Activated effector memory CD4-positive, alpha-beta T cell treated with Interleukin-2 at 50 U/mL for 16 hours (primary cell): ENCODE results near the gene ANGPTL1.

ENCODE experiments used
- DNase-seq: peaks from one replicate; pipeline ENCODE4 v3.0.0-alpha.2; 2020

Gene ANGPTL1, protein sequence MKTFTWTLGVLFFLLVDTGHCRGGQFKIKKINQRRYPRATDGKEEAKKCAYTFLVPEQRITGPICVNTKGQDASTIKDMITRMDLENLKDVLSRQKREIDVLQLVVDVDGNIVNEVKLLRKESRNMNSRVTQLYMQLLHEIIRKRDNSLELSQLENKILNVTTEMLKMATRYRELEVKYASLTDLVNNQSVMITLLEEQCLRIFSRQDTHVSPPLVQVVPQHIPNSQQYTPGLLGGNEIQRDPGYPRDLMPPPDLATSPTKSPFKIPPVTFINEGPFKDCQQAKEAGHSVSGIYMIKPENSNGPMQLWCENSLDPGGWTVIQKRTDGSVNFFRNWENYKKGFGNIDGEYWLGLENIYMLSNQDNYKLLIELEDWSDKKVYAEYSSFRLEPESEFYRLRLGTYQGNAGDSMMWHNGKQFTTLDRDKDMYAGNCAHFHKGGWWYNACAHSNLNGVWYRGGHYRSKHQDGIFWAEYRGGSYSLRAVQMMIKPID

GRCh38 chr1:178870944-178871343, at the start of gene ANGPTL1:
ANGPTL1 (minus strand) TSS chr1:178871077; CDS start chr1:178865776, 5,301 bp downstream.
- no peak for DNase-seq

GRCh38 chr1:178919581-178919980, 48.7 kb upstream of the ANGPTL1 start:
- no peak for DNase-seq

DNA sequence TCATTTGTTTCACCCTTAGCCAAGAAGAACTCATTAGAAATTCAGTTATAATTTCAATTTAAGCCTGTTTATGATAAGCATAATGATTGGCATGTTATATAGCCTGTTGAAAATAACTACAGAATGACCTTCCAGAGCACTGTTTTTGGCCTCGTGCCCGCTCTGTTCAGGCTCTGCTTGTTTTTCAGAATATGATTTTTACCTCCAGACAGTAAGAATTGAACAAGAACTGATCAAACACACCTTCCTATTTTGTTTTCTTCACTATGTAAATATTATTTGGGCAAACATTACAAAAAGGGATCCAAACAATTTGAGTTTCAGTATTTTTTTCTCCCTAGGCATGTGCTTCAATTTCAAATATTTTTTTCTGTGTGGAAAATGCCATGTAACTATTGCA, 48.1 kb upstream of the ANGPTL1 start:
- DNase-seq, result no peak

GRCh38 chr1:178918308-178918707, 47.4 kb upstream of the ANGPTL1 start:
- no peak for DNase-seq

GRCh38 chr1:178916448-178917174, 45.7 kb upstream of the ANGPTL1 start:
- no peak for DNase-seq

DNA sequence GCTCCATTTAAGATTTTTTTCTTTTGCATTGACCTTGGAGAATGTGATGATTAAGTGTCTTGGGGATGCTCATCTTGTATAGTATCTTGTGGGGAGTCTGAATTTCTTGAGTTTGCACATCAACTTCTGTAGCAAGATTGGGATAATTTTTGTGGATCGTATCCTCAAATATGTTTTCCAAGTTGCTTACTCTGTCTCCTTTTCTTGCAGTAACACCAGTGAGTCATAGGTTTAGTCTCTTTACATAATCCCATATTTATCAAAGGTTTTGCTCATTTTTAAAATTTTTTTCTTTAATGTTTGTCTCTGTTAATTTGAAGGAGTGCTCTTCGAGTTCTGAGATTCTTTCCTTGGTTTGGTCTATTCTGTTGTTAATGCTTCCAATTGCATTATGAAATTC, 41.7 kb upstream of the ANGPTL1 start:
- DNase-seq, result no peak

DNA sequence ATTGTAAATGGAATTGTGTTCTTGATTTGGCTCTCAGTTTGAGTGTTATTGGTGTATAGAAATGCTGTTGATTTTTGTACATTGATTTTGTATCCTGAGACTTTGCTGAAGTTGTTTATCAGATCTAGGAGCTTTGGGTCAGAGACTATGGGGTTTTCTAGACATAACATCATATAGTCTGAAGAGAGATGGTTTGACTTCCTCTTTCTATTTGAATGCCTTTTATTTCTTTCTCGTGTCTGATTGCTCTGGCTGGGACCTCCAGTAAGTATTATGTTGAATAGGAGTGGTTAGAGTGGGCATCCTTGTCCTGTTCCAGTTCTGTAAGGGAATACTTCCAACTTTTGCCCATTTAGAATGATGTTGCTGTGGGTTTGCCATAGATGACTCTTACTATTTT, 39.1 kb upstream of the ANGPTL1 start:
- DNase-seq, result no peak

DNA sequence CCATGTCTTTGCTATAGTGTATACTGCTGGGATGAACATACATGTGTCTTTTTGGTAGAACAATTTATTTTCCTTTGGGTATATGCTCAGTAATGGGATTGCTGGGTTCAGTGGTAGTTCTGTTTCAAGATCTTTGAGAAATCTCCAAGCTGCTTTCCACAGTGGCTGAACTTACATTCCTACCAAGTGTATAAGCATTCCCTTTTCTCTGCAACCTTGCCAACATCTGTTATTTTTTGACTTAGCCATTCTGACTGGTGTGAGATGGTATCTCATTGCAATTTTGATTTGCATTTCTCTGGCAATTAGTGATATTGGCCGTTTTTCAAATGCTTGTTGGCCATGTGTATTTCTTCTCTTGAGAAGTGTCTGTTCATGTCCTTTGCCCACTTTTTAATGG, 37.5 kb upstream of the ANGPTL1 start:
- no peak for DNase-seq

GRCh38 chr1:178901482-178902125, 30.7 kb upstream of the ANGPTL1 start:
- no peak for DNase-seq

- DNase-seq, result no peak
These were observed 28.5 kb upstream of the ANGPTL1 start for GRCh38 chr1:178899402-178899801.

GRCh38 chr1:178898401-178898800, 27.5 kb upstream of the ANGPTL1 start:
- DNase-seq, result no peak

DNA sequence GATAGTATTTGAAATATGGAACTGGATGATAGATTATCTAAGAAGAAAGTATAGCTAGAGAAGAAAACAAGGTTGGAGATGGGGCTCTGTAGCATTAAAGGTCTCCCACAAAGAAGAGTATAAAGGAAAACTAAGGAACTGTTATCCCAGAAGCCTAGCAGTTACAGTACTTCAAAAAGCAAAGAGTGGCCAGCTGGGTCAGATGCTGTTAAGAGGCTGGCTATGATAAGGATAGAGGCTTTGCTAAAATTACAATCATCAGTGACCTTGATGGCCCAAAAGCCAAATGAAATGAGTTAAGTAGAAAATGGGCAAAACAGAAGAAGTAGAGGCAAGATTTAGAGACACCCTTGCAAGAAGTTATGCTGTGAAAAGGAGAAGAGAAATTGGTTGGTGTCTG, 25.1 kb upstream of the ANGPTL1 start:
- DNase-seq, result no peak

- no peak for DNase-seq
These were observed 15.7 kb upstream of the ANGPTL1 start for GRCh38 chr1:178886551-178886950.

DNA sequence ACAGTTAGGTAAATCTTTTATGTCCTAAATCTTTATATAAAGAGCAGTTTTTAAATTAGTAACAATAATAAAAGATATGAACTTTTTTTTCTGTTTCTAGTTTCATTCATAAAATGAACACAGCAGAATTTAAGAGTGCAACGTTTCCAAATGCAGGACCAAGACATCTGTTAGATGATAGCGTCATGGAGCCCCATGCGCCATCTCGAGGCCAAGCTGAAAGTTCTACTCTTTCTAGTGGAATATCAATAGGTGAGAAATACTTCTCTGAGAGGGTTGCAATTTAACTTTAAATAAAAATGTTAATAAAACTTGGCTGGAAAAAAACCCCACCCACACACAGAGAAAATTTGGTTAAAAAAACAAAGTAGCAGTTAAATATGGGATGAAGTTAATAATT, 15.0 kb upstream of the ANGPTL1 start:
- no peak for DNase-seq

- DNase-seq, result no peak
These were observed 11.1 kb upstream of the ANGPTL1 start for GRCh38 chr1:178881950-178882349.

DNA sequence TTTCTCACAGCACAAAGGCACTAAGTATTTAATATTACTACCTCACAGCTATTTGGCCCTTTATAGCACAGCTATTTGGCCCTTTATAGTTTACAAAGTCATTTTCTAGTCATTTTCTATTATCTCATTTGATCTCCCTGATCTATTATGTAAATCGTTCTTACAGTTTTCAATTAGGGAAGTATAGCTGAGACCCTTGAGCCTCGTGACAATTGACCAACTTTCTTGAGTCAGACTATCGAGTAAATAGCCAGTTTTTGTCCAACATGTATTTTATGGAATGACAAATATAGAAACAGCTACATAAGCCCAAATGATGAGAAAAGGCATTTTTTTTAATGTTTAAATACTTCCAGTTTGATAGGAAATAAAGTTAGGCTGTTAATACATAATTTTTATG, 7.0 kb upstream of the ANGPTL1 start:
- DNase-seq, result no peak

DNA sequence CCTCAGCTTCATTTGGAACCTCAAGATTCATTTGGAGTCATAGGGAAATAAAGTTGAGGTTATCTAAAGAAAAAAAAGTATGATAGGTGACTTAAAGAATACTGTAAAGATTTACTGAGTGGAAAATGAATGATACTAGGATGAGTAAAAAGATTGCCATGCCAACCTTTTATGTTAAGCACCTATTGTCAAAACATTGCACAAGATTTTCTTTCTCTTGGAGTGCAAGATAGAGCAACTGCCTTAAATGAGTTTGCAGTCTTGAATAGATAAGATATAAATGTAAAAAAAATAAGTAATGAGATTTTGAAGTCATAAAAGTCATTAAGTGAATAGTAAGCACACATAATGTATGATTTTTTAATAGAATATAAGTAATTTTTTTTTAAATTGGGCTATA, 5.1 kb upstream of the ANGPTL1 start:
- DNase-seq, result no peak

GRCh38 chr1:178874966-178875365, 4.1 kb upstream of the ANGPTL1 start:
- no peak for DNase-seq

DNA sequence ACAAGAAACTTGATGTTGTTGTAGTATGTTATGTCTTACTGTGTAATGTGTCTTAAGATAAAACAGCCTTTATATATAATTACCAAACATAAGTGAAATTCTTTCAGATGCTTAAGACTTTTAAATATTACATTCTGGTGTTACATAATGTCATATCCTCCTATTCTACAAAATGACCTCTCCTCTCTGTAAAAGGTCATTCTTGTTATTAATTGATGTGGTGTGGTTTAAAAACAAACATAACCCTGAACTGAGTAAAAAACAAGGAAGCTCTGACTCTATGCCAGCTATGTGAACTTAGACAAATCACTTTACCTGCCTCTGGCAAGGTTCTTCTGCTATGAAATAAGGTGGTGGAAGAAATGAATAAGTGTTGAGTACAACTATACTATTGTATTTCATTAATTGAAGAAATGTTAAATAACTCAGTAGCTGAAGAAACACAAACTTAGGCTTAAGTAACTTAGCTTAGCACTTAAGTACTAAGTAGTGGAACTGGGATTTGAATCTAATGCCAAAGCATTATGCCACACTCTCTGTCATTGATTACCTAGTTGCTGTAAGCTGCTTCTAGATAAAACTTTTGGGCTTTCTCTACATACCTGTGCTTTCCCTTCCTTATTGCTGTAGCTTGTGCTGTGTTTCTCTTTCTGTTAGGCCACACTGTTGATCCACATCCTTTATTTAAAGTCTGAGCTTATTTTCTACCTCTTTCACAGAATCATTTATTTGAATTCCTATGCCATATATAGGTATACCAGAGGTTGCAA, 859 bp upstream of the ANGPTL1 start:
- DNase-seq, result no peak

GRCh38 chr1:178870221-178870620, 656 bp downstream of the ANGPTL1 start:
- no peak for DNase-seq

GRCh38 chr1:178869119-178869697, 1.7 kb downstream of the ANGPTL1 start:
- no peak for DNase-seq

DNA sequence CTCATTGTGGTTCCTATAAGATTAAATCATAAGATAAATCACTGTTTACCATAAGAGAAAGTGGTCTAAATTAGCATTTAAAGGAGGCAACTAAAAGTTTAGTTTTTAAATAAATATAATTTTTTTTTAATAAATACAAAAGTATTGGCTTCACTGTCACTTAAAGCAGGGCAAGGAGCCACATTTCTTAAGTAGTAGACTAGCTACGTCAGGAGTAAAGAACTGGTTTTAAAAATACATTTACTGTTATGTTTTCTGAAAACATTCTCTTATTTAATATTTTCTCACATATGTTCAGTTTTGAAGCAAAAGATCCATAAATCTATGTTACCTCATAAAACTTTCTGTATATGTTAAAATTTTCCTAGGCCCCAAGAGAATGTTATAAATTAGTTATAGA, 2.2 kb downstream of the ANGPTL1 start:
- no peak for DNase-seq

- DNase-seq, result no peak
These were observed 3.2 kb downstream of the ANGPTL1 start for GRCh38 chr1:178867670-178868069.
